Fibroblast of gingiva (primary cell): ENCODE results near the gene ZNF670.
"Not testable (repeated sequence)": the region's sequence is repeated elsewhere in the genome, so short reads cannot be mapped to it uniquely, and the experiment has no call there.

ENCODE experiments used
- DNase-seq: peaks from one replicate; pipeline ENCODE4 v3.0.0-alpha.2; 2011; ENCODE audit warnings: low read depth

Gene ZNF670

DNA sequence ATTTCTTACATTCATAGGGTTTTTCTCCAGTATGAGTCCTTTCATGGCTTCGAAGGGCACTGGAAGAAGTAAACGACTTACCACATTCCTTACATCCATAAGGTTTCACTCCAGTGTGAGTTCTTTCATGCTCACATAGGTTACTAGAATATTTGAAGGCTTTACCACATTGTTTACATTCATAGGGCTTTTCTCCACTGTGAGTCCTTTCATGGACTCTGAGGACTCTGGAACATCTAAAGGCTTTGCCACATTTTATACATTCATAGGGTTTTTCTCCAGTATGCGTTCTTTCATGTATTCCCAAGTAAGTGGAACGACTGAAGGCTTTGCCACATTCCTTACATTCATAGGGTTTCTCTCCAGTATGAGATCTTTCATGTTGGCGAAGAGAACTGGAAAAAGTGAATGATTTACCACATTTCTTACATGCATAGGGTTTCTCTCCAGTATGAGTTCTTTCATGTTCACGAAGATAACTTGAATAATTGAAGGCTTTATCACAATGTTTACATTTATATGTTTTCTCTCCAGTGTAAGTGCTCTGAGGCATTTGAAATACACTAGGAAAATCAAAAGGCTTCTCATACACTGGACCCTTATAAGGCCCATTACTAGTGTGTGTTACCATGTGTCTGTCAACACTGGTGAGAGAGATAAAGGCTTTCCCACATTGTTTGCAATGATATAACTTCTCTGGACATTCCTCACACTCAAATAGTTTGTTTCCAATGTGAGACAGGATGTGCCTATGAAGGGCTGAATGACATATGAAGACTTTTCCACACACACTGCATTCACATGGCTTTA lies 40.9 kb downstream of the ZNF670 start:
- no peak for DNase-seq

DNA sequence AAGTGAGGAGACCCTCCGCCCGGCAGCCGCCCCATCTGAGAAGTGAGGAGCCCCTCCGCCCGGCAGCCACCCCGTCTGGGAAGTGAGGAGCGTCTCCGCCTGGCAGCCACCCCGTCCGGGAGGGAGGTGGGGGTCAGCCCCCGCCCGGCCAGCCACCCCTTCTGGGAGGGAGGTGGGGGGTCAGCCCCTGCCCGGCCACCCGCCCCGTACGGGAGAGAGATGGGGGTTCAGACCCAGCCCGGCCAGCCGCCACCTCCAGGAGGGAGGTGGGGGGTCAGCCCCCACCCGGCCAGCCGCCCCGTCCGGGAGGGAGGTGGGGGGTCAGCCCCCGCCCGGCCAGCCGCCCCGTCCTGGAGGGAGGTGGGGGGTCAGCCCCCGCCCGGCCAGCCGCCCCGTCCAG lies 46.3 kb downstream of the ZNF670 start:
- not testable (repeated sequence) for DNase-seq
